HG02840 (cell line): Measurements from ENCODE around the gene EMILIN1.
"Not testable (repeated sequence)": the region's sequence is repeated elsewhere in the genome, so short reads cannot be mapped to it uniquely, and the experiment has no call there.

ENCODE experiments used
- ATAC-seq: cut with Tn5 transposase; IDR thresholded peaks from one replicate; pipeline ENCODE4 v1.9.1; 2021; ENCODE audit warnings: mild to moderate bottlenecking, moderate library complexity, moderate number of reproducible peaks; ENCODE audit not compliant: unreplicated experiment, low FRiP score

Gene EMILIN1

GRCh38 chr2:27092696-27093429, 14.4 kb downstream of the EMILIN1 start:
- ATAC-seq: no peak

- no peak for ATAC-seq
Measured at GRCh38 chr2:27093430-27094352, 15.3 kb downstream of the EMILIN1 start.

GRCh38 chr2:27094353-27094984, 16.1 kb downstream of the EMILIN1 start:
- no peak for ATAC-seq

GRCh38 chr2:27095427-27095744, 17.0 kb downstream of the EMILIN1 start:
- no peak for ATAC-seq

GRCh38 chr2:27095745-27096651, 17.6 kb downstream of the EMILIN1 start:
- no peak for ATAC-seq

- no peak for ATAC-seq
Measured at GRCh38 chr2:27096748-27097297, 18.4 kb downstream of the EMILIN1 start.

GRCh38 chr2:27097341-27097740, 18.9 kb downstream of the EMILIN1 start:
- no peak for ATAC-seq

- ATAC-seq: no peak
Measured at GRCh38 chr2:27099334-27099955, 21.0 kb downstream of the EMILIN1 start.

- ATAC-seq: no peak
Measured at GRCh38 chr2:27100036-27100435, 21.6 kb downstream of the EMILIN1 start.

- no peak for ATAC-seq
Measured at GRCh38 chr2:27102329-27102728, 23.9 kb downstream of the EMILIN1 start.

GRCh38 chr2:27105981-27106380, 27.6 kb downstream of the EMILIN1 start:
- no peak for ATAC-seq

GRCh38 chr2:27108221-27108620, 29.8 kb downstream of the EMILIN1 start:
- ATAC-seq: no peak

GRCh38 chr2:27109083-27109482, 30.7 kb downstream of the EMILIN1 start:
- no peak for ATAC-seq

- not testable (repeated sequence) for ATAC-seq
Measured at GRCh38 chr2:27110603-27111352, 32.4 kb downstream of the EMILIN1 start.

GRCh38 chr2:27111392-27112078, 33.1 kb downstream of the EMILIN1 start:
- not testable (repeated sequence) for ATAC-seq

- no peak for ATAC-seq
Measured at GRCh38 chr2:27115519-27115918, 37.1 kb downstream of the EMILIN1 start.

- no peak for ATAC-seq
Measured at GRCh38 chr2:27117995-27118524, 39.6 kb downstream of the EMILIN1 start.
